ENCODE data around the gene FCAMR. TPM values are rescaled to one million over a fixed set of nuclear protein-coding genes. Genes with fewer than 3 reads are reported as not detected.

The FCAMR gene
- polyA plus RNA-seq, 4 donors, result 0.54 to 4.5 (median 0.91) TPM

DNA sequence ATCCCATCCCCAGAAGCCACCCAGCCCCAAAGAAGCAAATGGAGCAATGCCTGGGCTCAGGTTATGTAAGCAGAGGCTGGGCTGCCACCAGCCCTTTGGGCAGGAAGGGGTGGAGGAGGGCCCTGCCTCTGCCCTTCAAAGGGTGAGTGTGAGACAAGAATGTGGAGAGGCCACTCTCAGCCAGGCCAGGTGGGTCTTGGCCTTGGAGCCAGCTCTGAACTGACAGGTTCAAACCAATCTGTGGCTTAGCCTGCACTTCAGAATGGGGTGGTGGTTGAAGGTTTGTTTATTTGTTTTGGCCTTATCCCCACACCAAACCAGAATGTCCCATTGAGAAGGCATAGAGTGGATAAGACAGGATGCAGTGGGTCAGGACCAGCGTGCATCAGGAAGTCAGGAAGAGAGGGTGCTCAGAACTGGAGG, 32.5 kb upstream of the FCAMR start:
- H3K27me3 ChIP-seq (ENCODE audit: control insufficient read depth in 3 of 3, insufficient read depth in 3 of 3, low read length in 3 of 3), result no peaks in the 10 kb centered on the region
- H3K27ac ChIP-seq (ENCODE audit: low read depth in 1 of 3, low read length in 2 of 3), result peak overlapping the region in 1 of 3 donors; percentile 14
- no peaks in the 10 kb centered on the region for H3K36me3 ChIP-seq (ENCODE audit: control insufficient read depth in 3 of 3, insufficient read depth in 2 of 3, low read depth in 1 of 3, low read length in 3 of 3)
- no peak overlapping the region for H3K4me3 ChIP-seq (ENCODE audit: low read depth in 1 of 3, low read length in 3 of 3)
- WGBS, 3 donors, result 11 to 59% (median 25%) methylated on average over 1 of the region's 1 CpG
- peaks cover 0 to 50% (median 8%) of the 10 kb centered on the region in 3 donors for H3K4me1 ChIP-seq (ENCODE audit: control insufficient read depth in 3 of 3, insufficient read depth in 2 of 3, low read depth in 1 of 3, low read length in 2 of 3)
- FAIRE-seq (no peak), DNase-seq (no peak)
- H3K9me3 ChIP-seq (ENCODE audit: control insufficient read depth in 2 of 2, insufficient read depth in 1 of 2, low read depth in 1 of 2, low read length in 1 of 2), result peaks cover 0 to 5% of the 10 kb centered on the region in 2 donors

DNA sequence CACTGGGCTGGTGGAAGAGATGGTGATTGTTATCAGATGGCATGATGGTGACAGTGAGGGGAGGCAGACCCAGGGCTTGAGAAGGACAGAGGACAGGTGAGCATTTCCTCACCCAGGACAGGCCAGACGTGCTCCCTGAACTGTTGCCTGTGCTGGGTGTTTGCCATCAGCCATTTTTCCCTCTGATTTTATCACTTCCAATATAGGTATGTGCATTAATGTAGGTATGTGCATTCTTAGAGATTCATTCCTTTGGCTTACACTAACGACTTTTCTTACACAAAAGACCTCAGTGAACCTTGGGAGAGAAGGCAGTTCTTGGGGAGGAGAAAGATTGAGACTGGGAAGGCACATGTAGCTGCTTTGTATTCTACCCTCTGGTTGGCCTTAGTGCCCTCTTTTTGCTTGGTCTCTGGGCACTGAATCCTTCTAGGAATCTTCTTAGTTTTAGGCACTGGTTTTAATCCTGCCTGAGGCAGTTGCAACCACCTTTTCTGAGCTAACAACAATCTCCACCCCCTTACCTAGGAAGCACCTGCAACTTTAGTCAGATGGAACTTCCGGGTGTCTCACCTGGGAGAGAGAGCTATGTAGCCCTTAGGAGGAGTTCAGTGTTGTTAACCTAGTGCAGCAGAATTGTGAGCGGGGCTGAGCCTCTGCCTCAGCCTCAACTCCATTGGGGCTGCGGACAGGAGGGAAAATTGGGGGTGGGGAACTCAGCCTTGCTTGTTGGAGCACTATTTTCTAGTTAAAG, 31.4 kb upstream of the FCAMR start:
- Histone ChIP-seq H3K27me3 (ENCODE audit: control insufficient read depth in 3 of 3, insufficient read depth in 3 of 3, low read length in 3 of 3) (no peaks in the 10 kb centered on the region), H3K9me3 (ENCODE audit: control insufficient read depth in 2 of 2, insufficient read depth in 1 of 2, low read depth in 1 of 2, low read length in 1 of 2) (no peaks in the 10 kb centered on the region), H3K4me1 (ENCODE audit: control insufficient read depth in 3 of 3, insufficient read depth in 2 of 3, low read depth in 1 of 3, low read length in 2 of 3) (peaks cover 0 to 39% (median 2%) of the 10 kb centered on the region in 3 donors), H3K36me3 (ENCODE audit: control insufficient read depth in 3 of 3, insufficient read depth in 2 of 3, low read depth in 1 of 3, low read length in 3 of 3) (no peaks in the 10 kb centered on the region), H3K4me3 (ENCODE audit: low read depth in 1 of 3, low read length in 3 of 3) (no peak overlapping the region), H3K27ac (ENCODE audit: low read depth in 1 of 3, low read length in 2 of 3) (peak overlapping the region in 2 of 3 donors; percentile 26 to 53)
- WGBS, 3 donors, result 33 to 65% (median 47%) methylated on average over 5 of the region's 5 CpGs
- no peak for FAIRE-seq
- peak; percentile 64 to 67 for DNase-seq

DNA sequence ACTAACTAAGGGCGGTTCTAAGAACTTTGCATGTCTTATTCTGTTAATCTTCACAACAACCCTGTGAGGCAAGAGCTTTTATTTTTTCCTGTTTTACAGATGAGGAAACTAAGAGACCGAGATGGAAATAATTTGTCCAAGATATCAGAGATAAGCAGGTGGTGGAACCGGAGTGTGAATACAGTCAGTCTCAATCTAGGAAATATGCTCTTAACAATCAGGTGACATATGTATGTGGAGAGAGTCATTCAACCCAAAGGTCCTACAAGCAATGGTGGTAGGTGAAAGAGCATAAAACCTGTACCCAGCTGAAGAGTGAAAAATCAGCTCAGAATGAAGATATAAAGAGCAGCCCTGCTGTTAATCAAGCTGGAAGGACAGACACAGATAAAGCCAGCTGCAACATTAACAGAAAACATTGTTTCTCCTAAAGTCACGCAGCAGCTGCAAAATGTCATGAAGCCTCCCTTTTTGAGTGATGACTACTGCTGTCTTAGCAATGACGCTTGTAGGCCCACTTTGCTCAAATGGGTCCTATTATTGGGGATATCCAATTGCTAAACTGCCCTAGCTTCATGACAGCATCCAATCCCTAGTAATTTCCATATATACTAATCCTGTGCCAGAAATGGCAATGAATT, 30.5 kb upstream of the FCAMR start:
- Histone ChIP-seq H3K9me3 (ENCODE audit: control insufficient read depth in 2 of 2, insufficient read depth in 1 of 2, low read depth in 1 of 2, low read length in 1 of 2) (no peaks in the 10 kb centered on the region), H3K4me3 (ENCODE audit: low read depth in 1 of 3, low read length in 3 of 3) (no peak overlapping the region), H3K27me3 (ENCODE audit: control insufficient read depth in 3 of 3, insufficient read depth in 3 of 3, low read length in 3 of 3) (no peaks in the 10 kb centered on the region), H3K36me3 (ENCODE audit: control insufficient read depth in 3 of 3, insufficient read depth in 2 of 3, low read depth in 1 of 3, low read length in 3 of 3) (no peaks in the 10 kb centered on the region), H3K4me1 (ENCODE audit: control insufficient read depth in 3 of 3, insufficient read depth in 2 of 3, low read depth in 1 of 3, low read length in 2 of 3) (peaks cover 0 to 31% (median 2%) of the 10 kb centered on the region in 3 donors), H3K27ac (ENCODE audit: low read depth in 1 of 3, low read length in 2 of 3) (no peak overlapping the region)
- WGBS, 3 donors, result 65 to 71% (median 68%) methylated on average over 5 of the region's 5 CpGs
- DNase-seq (no peak), FAIRE-seq (no peak)

DNA sequence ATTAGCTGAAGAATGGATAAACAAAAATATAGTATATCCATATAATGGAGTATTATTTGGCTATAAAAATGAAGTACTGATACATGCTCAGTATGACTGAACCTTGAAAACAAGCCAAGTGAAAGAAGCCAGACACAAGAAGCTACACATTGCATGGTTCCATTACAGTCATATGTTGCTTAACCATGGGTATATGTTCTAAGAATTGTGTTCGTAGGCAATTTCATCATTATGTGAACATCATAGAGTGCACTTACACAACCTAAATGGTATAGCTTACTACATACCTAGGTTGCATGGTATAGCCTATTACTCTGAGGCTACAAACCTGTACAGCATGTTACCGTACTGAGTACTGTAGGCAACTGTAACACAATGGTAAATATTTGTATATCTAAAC, 28.6 kb upstream of the FCAMR start:
- Histone ChIP-seq H3K4me1 (ENCODE audit: control insufficient read depth in 3 of 3, insufficient read depth in 2 of 3, low read depth in 1 of 3, low read length in 2 of 3) (peaks cover 0 to 18% (median 2%) of the 10 kb centered on the region in 3 donors), H3K27me3 (ENCODE audit: control insufficient read depth in 3 of 3, insufficient read depth in 3 of 3, low read length in 3 of 3) (peaks cover 0 to 2% (median 0%) of the 10 kb centered on the region in 3 donors), H3K27ac (ENCODE audit: low read depth in 1 of 3, low read length in 2 of 3) (no peak overlapping the region), H3K9me3 (ENCODE audit: control insufficient read depth in 2 of 2, insufficient read depth in 1 of 2, low read depth in 1 of 2, low read length in 1 of 2) (no peaks in the 10 kb centered on the region), H3K4me3 (ENCODE audit: low read depth in 1 of 3, low read length in 3 of 3) (no peak overlapping the region), H3K36me3 (ENCODE audit: control insufficient read depth in 3 of 3, insufficient read depth in 2 of 3, low read depth in 1 of 3, low read length in 3 of 3) (no peaks in the 10 kb centered on the region)
- DNase-seq (no peak), FAIRE-seq (no peak)
- WGBS, 3 donors, result 83 to 92% (median 90%) methylated on average over 2 of the region's 2 CpGs

DNA sequence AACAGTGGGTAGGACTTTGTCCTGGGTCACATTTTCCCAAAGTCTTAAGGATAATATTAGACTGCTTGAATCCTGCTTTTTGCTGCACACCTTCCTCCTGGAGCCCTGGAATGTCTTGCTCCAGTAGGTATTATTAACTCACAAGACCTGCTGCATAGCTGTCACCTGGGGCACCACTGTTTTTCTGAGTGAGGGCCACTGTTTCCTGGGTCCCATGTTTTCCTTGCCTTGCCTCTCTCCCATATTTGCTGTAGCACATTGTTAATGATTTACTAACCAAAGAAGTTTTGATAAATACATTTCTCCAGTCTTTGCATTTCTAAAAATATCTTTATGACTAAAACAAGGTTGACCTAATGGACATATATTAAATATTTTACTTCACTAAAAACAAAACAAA, 22.5 kb upstream of the FCAMR start:
- peak overlapping the region in 1 of 3 donors; percentile 25 for H3K27ac ChIP-seq (ENCODE audit: low read depth in 1 of 3, low read length in 2 of 3)
- H3K4me3 ChIP-seq (ENCODE audit: low read depth in 1 of 3, low read length in 3 of 3), result no peak overlapping the region
- no peaks in the 10 kb centered on the region for H3K36me3 ChIP-seq (ENCODE audit: control insufficient read depth in 3 of 3, insufficient read depth in 2 of 3, low read depth in 1 of 3, low read length in 3 of 3)
- H3K9me3 ChIP-seq (ENCODE audit: control insufficient read depth in 2 of 2, insufficient read depth in 1 of 2, low read depth in 1 of 2, low read length in 1 of 2), result no peaks in the 10 kb centered on the region
- H3K4me1 ChIP-seq (ENCODE audit: control insufficient read depth in 3 of 3, insufficient read depth in 2 of 3, low read depth in 1 of 3, low read length in 2 of 3), result peaks cover 0 to 6% (median 0%) of the 10 kb centered on the region in 3 donors
- FAIRE-seq (no peak), DNase-seq (peak in 1 of 2 donors; percentile 60)
- H3K27me3 ChIP-seq (ENCODE audit: control insufficient read depth in 3 of 3, insufficient read depth in 3 of 3, low read length in 3 of 3), result peaks cover 0 to 2% (median 0%) of the 10 kb centered on the region in 3 donors

DNA sequence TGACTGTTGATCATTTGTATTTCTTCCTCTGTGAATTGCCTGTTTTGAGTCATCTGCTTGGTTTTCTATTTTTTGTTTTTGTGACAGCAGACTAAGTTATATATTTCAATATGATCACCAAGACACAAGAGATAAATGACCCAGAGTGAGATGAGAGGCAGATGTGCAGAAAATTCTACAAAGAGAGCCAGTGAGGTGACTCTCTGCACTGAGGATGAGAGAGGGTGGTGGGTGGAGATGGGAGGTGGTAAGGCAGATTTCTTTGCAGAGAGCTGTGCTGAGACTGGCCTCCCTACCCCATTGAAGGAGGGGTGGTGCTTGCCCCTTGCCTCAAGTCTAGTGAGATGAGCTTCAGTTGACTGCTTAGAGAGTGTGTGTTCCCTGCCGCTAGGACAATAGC, 17.6 kb upstream of the FCAMR start:
- H3K4me1 ChIP-seq (ENCODE audit: control insufficient read depth in 3 of 3, insufficient read depth in 2 of 3, low read depth in 1 of 3, low read length in 2 of 3), result peaks cover 0 to 12% (median 0%) of the 10 kb centered on the region in 3 donors
- DNase-seq (no peak), FAIRE-seq (no peak)
- no peak overlapping the region for H3K27ac ChIP-seq (ENCODE audit: low read depth in 1 of 3, low read length in 2 of 3)
- 94 to 98% (median 95%) methylated on average over 1 of the region's 1 CpG for WGBS, 3 donors
- no peaks in the 10 kb centered on the region for H3K27me3 ChIP-seq (ENCODE audit: control insufficient read depth in 3 of 3, insufficient read depth in 3 of 3, low read length in 3 of 3)
- no peaks in the 10 kb centered on the region for H3K9me3 ChIP-seq (ENCODE audit: control insufficient read depth in 2 of 2, insufficient read depth in 1 of 2, low read depth in 1 of 2, low read length in 1 of 2)
- no peaks in the 10 kb centered on the region for H3K36me3 ChIP-seq (ENCODE audit: control insufficient read depth in 3 of 3, insufficient read depth in 2 of 3, low read depth in 1 of 3, low read length in 3 of 3)
- no peak overlapping the region for H3K4me3 ChIP-seq (ENCODE audit: low read depth in 1 of 3, low read length in 3 of 3)

DNA sequence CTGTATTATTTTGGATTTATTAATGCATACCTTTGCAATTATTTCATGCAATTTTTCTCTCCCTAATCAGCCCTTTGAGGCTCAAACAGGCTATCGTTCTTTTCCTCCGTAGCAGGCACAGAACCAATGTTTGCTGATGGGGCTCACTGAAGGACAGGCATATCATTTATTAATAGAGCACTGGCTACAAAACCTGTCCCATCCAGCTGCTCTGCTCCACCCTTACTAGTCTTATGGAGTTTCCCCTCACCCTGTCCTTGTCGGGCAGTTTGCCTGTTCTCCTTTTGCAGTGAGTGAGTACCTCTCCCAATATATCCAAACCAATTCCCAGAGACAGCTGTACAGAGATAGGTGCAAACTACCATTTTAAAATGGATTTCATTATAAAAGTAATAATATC, 16.6 kb upstream of the FCAMR start:
- 58 to 65% (median 60%) methylated on average over 3 of the region's 3 CpGs for WGBS, 3 donors

DNA sequence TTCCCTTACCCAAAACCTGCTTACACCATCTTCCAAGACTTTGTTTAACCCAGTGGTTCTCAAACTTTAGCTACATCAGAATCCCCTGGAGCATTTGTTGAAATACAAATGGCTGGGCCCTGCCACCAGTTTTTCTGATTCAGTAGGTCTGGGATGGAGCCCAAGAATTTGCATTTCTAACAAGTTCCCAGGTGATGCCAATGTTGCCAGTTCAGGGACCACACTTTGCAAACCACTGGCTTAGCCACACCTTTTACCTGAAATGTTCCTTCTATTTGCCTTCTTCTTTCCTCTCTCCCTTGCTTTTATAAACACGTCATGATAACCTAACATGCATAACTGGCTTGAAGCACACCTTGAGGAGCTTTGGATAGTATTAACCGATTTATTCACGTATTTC, 16.1 kb upstream of the FCAMR start:
- Histone ChIP-seq H3K27ac (ENCODE audit: low read depth in 1 of 3, low read length in 2 of 3) (no peak overlapping the region), H3K4me1 (ENCODE audit: control insufficient read depth in 3 of 3, insufficient read depth in 2 of 3, low read depth in 1 of 3, low read length in 2 of 3) (peaks cover 0 to 10% (median 0%) of the 10 kb centered on the region in 3 donors), H3K9me3 (ENCODE audit: control insufficient read depth in 2 of 2, insufficient read depth in 1 of 2, low read depth in 1 of 2, low read length in 1 of 2) (no peaks in the 10 kb centered on the region), H3K27me3 (ENCODE audit: control insufficient read depth in 3 of 3, insufficient read depth in 3 of 3, low read length in 3 of 3) (no peaks in the 10 kb centered on the region), H3K36me3 (ENCODE audit: control insufficient read depth in 3 of 3, insufficient read depth in 2 of 3, low read depth in 1 of 3, low read length in 3 of 3) (no peaks in the 10 kb centered on the region), H3K4me3 (ENCODE audit: low read depth in 1 of 3, low read length in 3 of 3) (no peak overlapping the region)
- DNase-seq (no peak), FAIRE-seq (no peak)
- 71 to 84% (median 81%) methylated on average over 3 of the region's 3 CpGs for WGBS, 3 donors

More for the DNA sequence above, 16.6 kb upstream of the FCAMR start:
- H3K4me1 ChIP-seq (ENCODE audit: control insufficient read depth in 3 of 3, insufficient read depth in 2 of 3, low read depth in 1 of 3, low read length in 2 of 3), result peaks cover 0 to 8% (median 0%) of the 10 kb centered on the region in 3 donors
- H3K27me3 ChIP-seq (ENCODE audit: control insufficient read depth in 3 of 3, insufficient read depth in 3 of 3, low read length in 3 of 3), result no peaks in the 10 kb centered on the region
- no peaks in the 10 kb centered on the region for H3K9me3 ChIP-seq (ENCODE audit: control insufficient read depth in 2 of 2, insufficient read depth in 1 of 2, low read depth in 1 of 2, low read length in 1 of 2)
- no peak overlapping the region for H3K27ac ChIP-seq (ENCODE audit: low read depth in 1 of 3, low read length in 2 of 3)
- H3K36me3 ChIP-seq (ENCODE audit: control insufficient read depth in 3 of 3, insufficient read depth in 2 of 3, low read depth in 1 of 3, low read length in 3 of 3), result no peaks in the 10 kb centered on the region
- no peak for DNase-seq
- no peak overlapping the region for H3K4me3 ChIP-seq (ENCODE audit: low read depth in 1 of 3, low read length in 3 of 3)
- FAIRE-seq, result no peak

All from small intestine (tissue), 7 donors.